Activated T-cell treated with anti-CD3 and anti-CD28 coated beads, Interleukin-2, amount 50 U/mL, for 48 hours (primary cell): ENCODE measurements around the gene MRPS6.

ENCODE experiments used
- DNase-seq, 2 experiments: peaks; one replicate each; pipeline ENCODE4 v3.0.0-alpha.2; 2020

The MRPS6 gene

GRCh38 chr21:34135330-34135729 lies 62.0 kb downstream of the MRPS6 start:
- no peak for DNase-seq

GRCh38 chr21:34141373-34141772 lies 68.0 kb downstream of the MRPS6 start:
- no peak for DNase-seq

- no peak for DNase-seq
Observed at GRCh38 chr21:34143685-34144182, 70.4 kb downstream of the MRPS6 start.

- DNase-seq = no peak
Observed at GRCh38 chr21:34144224-34144623, 70.8 kb downstream of the MRPS6 start.

- DNase-seq = no peak
Observed at GRCh38 chr21:34147792-34148418, 74.5 kb downstream of the MRPS6 start.

GRCh38 chr21:34148419-34148804 lies 75.0 kb downstream of the MRPS6 start:
- DNase-seq = no peak

GRCh38 chr21:34148826-34149558 lies 75.6 kb downstream of the MRPS6 start:
- no peak for DNase-seq

- no peak for DNase-seq
Observed at GRCh38 chr21:34152500-34152899, 79.1 kb downstream of the MRPS6 start.

GRCh38 chr21:34154878-34155277 lies 81.5 kb downstream of the MRPS6 start:
- DNase-seq = peak in 1 of 2 experiments; percentile 48

DNA sequence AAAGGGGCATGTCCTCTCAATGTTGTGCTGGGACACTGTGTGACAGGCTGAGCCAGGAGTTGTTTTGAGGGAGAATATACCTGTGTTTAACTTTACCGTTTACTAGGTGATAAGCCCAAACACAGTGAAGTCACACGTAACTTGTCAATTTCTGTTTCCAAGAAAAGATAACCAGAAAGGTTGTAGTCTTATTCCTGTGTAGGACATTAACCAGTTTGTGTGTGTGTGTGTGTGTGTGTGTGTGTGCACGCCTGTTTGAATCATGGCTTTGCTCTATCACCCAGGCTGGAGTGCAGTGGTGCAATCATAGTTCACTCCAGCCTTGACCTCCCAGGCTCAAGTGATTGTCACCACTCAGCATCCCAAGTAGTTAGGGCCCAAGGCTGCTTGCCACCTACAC lies 83.6 kb downstream of the MRPS6 start:
- no peak for DNase-seq

DNA sequence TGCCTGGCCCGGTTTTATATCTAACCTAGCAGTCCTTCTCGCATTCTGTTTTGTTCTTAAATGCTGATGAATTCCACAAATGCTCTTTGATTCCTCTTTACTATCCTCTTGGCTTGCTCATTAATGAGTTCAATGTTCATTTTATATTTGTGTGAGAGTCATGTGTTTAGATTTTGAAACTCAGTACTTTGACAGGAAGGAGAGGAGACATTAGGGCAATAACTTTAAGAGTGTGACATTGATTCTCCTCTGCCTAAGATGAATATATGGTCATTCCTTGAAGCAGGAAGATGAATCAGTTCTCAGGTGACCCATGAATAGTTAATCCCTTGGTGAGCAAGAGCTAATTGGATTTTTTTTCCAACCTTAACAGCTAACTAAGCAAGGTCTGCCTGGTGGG lies 84.1 kb downstream of the MRPS6 start:
- no peak for DNase-seq

- DNase-seq = no peak
Observed at GRCh38 chr21:34158866-34159835, 85.8 kb downstream of the MRPS6 start.

DNA sequence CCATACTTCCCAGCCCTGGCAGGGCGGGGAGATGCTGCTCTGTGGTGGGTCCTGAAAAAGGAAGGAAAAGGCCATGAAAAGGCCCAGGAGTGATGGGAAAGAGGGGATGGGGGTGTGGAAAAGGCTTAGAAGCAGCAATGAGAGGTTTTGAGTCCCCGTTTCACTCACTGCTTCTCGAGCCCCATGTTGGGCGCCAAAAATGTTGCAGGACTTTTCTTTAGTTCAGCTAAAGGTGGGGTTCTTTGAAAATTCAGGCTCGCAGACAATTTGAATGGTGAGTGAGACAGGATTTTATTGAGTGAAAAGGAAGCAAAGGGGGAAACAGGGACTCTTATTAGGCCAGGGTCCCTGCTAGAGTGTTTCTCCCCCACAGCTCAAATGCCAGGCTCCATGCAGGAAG lies 93.1 kb downstream of the MRPS6 start:
- DNase-seq = peak in 1 of 2 experiments; percentile 34

- no peak for DNase-seq
Observed at GRCh38 chr21:34170886-34171285, 97.5 kb downstream of the MRPS6 start.

DNA sequence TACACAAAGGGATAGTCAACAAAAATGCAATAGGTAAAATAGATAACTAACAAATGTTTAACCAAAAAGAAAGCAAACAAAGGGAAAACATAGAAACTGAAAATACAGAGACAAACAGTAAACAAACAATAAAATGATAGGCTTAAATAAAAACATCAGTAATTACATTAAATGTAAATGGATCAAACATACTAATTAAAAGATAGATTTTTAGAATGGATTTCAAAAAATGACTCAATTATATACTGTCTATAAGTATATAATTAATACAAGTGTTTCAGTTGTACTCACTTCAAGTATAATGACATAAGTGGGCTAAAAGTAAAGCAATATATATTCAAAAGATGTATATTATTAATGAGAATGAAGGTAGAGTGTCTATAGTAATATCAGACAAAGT lies 101.1 kb downstream of the MRPS6 start:
- no peak for DNase-seq

GRCh38 chr21:34176448-34176847 lies 103.1 kb downstream of the MRPS6 start:
- DNase-seq = no peak

- no peak for DNase-seq
Observed at GRCh38 chr21:34177919-34178567, 104.7 kb downstream of the MRPS6 start.

DNA sequence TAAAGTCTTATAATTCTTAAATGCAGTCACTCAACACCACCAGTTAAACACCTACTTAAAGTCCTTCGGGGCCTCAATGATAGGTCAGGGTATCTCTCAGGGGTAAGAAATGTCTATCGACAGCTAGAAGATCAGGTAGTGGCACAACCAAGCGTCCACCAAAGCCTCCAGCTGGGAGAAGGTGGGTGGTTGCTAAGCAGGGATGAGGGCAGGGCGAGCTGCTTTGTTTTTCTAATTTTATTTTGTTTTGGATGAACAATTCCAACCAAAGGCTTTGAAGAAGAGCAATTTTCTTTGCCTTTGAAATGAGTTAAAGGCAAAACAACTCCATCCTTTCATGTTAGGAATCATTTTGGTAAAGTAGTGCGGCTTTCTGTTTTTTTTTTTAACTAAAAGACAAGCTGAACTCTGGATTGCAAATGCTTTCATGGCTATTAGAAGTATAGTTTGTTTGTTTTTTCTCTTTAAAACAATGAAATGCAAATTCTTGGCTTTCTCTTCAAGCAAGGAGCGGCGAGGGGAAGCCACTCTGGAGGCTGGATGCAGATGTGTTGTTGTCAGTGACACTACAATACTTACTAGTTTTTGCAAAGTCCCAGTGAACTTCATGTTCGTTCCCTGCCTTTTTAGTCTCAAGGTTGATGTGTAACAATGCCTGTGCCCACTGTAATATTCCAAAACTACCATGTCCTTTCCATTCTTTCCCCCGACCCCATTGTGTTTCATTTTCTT lies 106.0 kb downstream of the MRPS6 start:
- DNase-seq = no peak

DNA sequence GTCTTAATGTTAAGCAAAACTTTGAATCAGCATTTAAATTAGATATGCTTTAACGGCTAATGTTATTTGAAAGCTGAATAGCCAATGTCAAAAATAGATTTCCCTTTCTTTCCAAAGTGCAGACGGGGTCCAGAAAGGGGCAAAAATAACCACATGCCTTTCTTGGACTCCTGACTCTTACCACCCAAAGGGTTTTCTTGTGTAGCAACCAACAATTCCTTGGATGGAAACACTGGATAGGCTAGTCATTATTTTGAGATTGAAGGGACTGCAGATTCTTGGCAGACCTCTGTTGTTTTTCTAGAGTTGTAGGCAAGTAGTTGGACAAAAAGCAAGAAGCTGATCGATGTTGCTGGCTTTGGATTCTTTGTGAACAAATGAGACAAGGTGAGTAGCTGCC lies 107.0 kb downstream of the MRPS6 start:
- DNase-seq = no peak

- no peak for DNase-seq
Observed at GRCh38 chr21:34180826-34181359, 107.5 kb downstream of the MRPS6 start.

DNA sequence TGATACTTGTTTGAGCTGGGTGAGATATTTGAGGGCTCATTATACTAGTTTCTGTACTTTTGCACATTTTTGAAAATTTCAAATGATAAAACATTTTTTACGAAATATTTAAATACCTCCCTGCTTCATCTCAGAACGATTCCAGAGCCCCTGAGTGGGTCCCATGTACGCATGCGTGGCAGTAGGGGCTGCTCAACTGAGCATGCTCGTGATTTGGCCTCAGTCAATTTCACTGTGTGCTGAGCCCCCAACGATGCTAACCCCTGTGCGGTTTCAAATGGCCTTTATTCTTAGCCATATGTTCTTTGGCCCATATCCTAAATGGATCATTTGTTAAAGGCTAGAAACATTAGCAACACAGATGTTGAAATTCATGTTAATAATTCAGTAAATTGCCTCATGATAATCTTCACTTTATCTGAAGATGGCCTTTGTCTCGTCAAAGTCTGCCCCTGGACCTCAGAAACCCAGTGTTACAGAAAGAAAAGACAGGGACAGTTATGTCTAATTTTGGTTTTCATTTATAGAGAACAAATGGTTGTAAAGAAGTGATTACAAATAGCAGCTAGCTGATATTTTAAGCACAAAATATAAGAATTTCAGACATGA lies 108.2 kb downstream of the MRPS6 start:
- DNase-seq = no peak
